ENCODE measurements around the gene NBEA.

The NBEA gene

GRCh38 chr13:35518337-35518946 lies 576.4 kb downstream of the NBEA start:
- no peak for DNase-seq

GRCh38 chr13:35524171-35524570 lies 582.1 kb downstream of the NBEA start:
- no peak for DNase-seq

GRCh38 chr13:35526577-35526976 lies 584.5 kb downstream of the NBEA start:
- DNase-seq = no peak

- DNase-seq = no peak
Observed at GRCh38 chr13:35527451-35527850, 585.4 kb downstream of the NBEA start.

GRCh38 chr13:35530147-35530546 lies 588.1 kb downstream of the NBEA start:
- DNase-seq = no peak

GRCh38 chr13:35530581-35530980 lies 588.5 kb downstream of the NBEA start:
- DNase-seq = no peak

- no peak for DNase-seq
Observed at GRCh38 chr13:35531526-35531925, 589.5 kb downstream of the NBEA start.

- DNase-seq = no peak
Observed at GRCh38 chr13:35534343-35534742, 592.3 kb downstream of the NBEA start.

GRCh38 chr13:35548790-35549189 lies 606.7 kb downstream of the NBEA start:
- no peak for DNase-seq

GRCh38 chr13:35549481-35549880 lies 607.4 kb downstream of the NBEA start:
- DNase-seq = no peak

- DNase-seq = no peak
Observed at GRCh38 chr13:35552172-35552844, 610.2 kb downstream of the NBEA start.

- no peak for DNase-seq
Observed at GRCh38 chr13:35554972-35555623, 613.0 kb downstream of the NBEA start.

GRCh38 chr13:35557475-35557874 lies 615.4 kb downstream of the NBEA start:
- no peak for DNase-seq

- DNase-seq = no peak
Observed at GRCh38 chr13:35561540-35561939, 619.5 kb downstream of the NBEA start.

GRCh38 chr13:35565273-35565672 lies 623.2 kb downstream of the NBEA start:
- no peak for DNase-seq

GRCh38 chr13:35566340-35566739 lies 624.3 kb downstream of the NBEA start:
- DNase-seq = no peak

- no peak for DNase-seq
Observed at GRCh38 chr13:35567406-35567980, 625.4 kb downstream of the NBEA start.

- DNase-seq = no peak
Observed at GRCh38 chr13:35573639-35574038, 631.6 kb downstream of the NBEA start.

- no peak for DNase-seq
Observed at GRCh38 chr13:35592457-35592856, 650.4 kb downstream of the NBEA start.

GRCh38 chr13:35593651-35594050 lies 651.6 kb downstream of the NBEA start:
- no peak for DNase-seq

- no peak for DNase-seq
Observed at GRCh38 chr13:35594096-35594495, 652.0 kb downstream of the NBEA start.

- DNase-seq = no peak
Observed at GRCh38 chr13:35595181-35595580, 653.1 kb downstream of the NBEA start.

GRCh38 chr13:35596321-35597030 lies 654.4 kb downstream of the NBEA start:
- no peak for DNase-seq

All from SHP77 treated with DMSO at 0.1 percent for 48 hours (cell line).